Muscle layer of colon (tissue), 2 donors: ENCODE measurements around the gene SPAM1.
"Not testable (repeated sequence)": the region's sequence is repeated elsewhere in the genome, so short reads cannot be mapped to it uniquely, and the experiment has no call there.

Experiments used
- H3K27ac ChIP-seq: one replicate; pipeline ENCODE4 v1.7.0; 2013; ENCODE audit warnings: low read depth, mild to moderate bottlenecking, low read length, moderate library complexity
- H3K27me3 ChIP-seq, 2 donors: one replicate each; pipeline ENCODE4 v1.7.0; 2013; ENCODE audit warnings: low read length in 2 of 2, mild to moderate bottlenecking in 2 of 2; ENCODE audit not compliant: insufficient read depth in 2 of 2, control insufficient read depth in 1 of 2
- H3K36me3 ChIP-seq: one replicate; pipeline ENCODE4 v1.7.0; 2013; ENCODE audit warnings: mild to moderate bottlenecking, low read length; ENCODE audit not compliant: insufficient read depth
- H3K4me1 ChIP-seq: one replicate; pipeline ENCODE4 v1.7.0; 2013; ENCODE audit warnings: mild to moderate bottlenecking, low read length; ENCODE audit not compliant: insufficient read depth
- H3K4me3 ChIP-seq, 2 donors: one replicate each; pipeline ENCODE4 v1.7.0; 2013; ENCODE audit warnings: low read length in 2 of 2, low read depth in 1 of 2, mild to moderate bottlenecking in 1 of 2, moderate library complexity in 1 of 2
- H3K9ac ChIP-seq: one replicate; pipeline ENCODE4 v1.7.0; 2013; ENCODE audit warnings: low read length
- H3K9me3 ChIP-seq: one replicate; pipeline ENCODE4 v1.7.0; 2013; ENCODE audit warnings: mild to moderate bottlenecking, low read length
- donor health status: abdominal sarcoma.
- donor health status: Adenocarcinoma of cecum.

Gene SPAM1, protein sequence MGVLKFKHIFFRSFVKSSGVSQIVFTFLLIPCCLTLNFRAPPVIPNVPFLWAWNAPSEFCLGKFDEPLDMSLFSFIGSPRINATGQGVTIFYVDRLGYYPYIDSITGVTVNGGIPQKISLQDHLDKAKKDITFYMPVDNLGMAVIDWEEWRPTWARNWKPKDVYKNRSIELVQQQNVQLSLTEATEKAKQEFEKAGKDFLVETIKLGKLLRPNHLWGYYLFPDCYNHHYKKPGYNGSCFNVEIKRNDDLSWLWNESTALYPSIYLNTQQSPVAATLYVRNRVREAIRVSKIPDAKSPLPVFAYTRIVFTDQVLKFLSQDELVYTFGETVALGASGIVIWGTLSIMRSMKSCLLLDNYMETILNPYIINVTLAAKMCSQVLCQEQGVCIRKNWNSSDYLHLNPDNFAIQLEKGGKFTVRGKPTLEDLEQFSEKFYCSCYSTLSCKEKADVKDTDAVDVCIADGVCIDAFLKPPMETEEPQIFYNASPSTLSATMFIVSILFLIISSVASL

DNA sequence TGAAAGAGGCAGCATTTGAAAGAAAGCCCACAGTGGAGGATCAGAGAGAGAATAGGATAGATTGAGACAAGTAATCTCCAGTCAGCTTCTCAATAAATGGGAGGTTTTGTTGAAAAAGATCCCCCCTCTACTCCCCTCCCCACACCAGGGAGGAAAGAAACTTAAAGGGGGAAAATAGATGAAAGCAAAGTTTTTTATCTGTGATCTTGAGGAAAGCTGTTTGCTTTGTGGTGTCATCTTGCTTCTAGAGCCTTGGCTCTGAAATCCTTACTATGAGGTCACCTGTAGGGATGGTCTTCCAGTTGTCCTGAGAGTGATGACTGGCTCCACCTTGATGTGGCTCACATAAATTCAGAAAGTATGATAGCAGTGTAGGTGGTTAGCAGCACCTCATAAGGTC is at the start of gene SPAM1:
SPAM1 (plus strand) TSS at position 301 of the 400 bp plus-strand sequence. CDS start 28,330 bp downstream, outside the sequence.
- no peaks in the 10 kb centered on the region for H3K27me3 ChIP-seq
- H3K9ac ChIP-seq, result no peak within 1 kb of the TSS
- no peaks in the 10 kb centered on the region for H3K9me3 ChIP-seq
- H3K36me3 ChIP-seq, result no peaks in the 10 kb centered on the region
- H3K4me1 ChIP-seq, result no peaks in the 10 kb centered on the region
- no peak within 1 kb of the TSS for H3K4me3 ChIP-seq
- H3K27ac ChIP-seq, result no peak within 1 kb of the TSS

DNA sequence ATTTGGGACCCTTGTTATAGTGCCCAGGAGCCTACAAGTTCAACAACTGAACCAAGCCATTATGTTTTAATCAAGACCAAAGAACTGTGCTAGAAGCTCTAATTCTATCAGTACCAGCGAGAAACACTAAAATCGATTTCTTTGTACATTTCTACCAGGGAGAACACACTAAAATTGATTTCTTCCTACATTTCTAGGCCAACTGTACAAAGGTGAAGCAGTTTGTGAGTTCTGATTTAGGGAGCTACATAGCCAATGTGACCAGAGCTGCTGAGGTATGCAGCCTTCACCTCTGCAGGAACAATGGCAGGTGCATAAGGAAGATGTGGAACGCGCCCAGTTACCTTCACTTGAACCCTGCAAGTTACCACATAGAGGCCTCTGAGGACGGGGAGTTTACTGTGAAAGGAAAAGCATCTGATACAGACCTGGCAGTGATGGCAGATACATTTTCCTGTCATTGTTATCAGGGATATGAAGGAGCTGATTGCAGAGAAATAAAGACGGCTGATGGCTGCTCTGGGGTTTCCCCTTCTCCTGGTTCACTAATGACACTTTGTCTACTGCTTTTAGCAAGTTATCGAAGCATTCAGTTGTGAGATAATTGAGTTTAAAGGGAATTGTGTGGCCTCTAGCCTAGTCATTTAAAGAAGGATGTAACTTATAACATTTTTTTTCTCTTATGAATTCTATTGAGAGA is 48.3 kb upstream of the SPAM1 start:
- Histone ChIP-seq H3K27ac (no peak overlapping the region), H3K27me3 (no peaks in the 10 kb centered on the region), H3K36me3 (no peaks in the 10 kb centered on the region), H3K9ac (no peak overlapping the region), H3K4me3 (no peak overlapping the region), H3K4me1 (no peaks in the 10 kb centered on the region), H3K9me3 (no peaks in the 10 kb centered on the region)

DNA sequence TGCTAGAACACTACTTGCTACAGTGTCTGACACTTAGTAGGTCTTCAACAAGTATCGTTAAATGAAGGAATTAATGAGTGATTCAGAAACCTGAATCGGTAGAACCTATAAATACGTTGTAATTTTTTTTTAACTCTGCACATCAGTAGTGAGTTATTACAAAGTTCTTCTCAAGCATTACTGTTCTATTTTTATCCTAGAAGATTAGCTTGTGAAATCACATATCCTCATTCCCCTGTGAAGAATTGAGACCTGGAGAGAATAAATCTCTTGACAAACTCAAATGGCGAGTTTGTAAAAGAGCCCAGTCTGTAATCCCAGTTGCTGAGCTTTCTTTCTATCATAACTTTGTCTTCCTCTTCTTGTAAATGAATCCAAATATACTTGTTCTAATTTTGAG is 45.4 kb upstream of the SPAM1 start:
- H3K4me1 ChIP-seq, result no peaks in the 10 kb centered on the region
- no peaks in the 10 kb centered on the region for H3K9me3 ChIP-seq
- no peak overlapping the region for H3K4me3 ChIP-seq
- H3K27ac ChIP-seq, result no peak overlapping the region
- H3K9ac ChIP-seq, result no peak overlapping the region
- no peaks in the 10 kb centered on the region for H3K27me3 ChIP-seq
- H3K36me3 ChIP-seq, result no peaks in the 10 kb centered on the region

DNA sequence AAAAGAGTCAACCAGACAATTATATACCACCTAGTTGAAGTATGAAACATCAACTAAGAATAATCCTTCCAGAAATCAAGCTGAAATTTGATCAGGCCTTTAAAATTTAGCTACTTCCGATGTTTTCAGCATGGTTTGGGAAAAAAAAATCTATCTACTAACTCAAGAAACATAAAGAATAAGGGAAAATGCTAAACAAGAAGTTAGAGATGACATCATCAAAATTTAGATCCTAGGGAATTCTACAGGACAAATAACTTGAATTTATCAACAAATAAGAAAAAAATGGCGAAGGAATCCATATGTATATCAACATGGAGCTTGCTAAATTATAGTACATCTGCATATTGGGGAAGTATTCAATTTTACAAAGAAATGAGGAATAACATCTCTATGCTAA is 43.7 kb upstream of the SPAM1 start:
- H3K9ac ChIP-seq, result no peak overlapping the region
- H3K36me3 ChIP-seq, result no peaks in the 10 kb centered on the region
- no peaks in the 10 kb centered on the region for H3K27me3 ChIP-seq
- H3K4me1 ChIP-seq, result no peaks in the 10 kb centered on the region
- no peak overlapping the region for H3K4me3 ChIP-seq
- no peaks in the 10 kb centered on the region for H3K9me3 ChIP-seq
- H3K27ac ChIP-seq, result no peak overlapping the region

DNA sequence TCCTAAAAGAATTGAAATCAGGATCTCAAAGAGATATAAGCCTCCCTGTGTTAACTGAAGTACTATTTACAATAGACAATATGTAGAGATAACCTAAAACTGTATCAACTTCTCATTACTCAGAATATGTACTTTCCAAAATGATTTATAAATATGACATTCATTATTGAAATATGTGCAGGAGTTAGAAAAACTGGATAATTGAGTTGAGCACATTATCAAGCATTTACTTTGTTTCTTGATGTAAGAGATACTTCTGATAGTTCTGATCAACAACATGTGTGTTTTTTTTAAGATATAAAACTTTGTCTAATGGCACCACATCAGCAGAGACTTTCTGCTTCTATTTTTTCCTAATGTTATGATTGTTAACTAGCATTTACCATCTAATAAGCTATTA is 41.9 kb upstream of the SPAM1 start:
- Histone ChIP-seq H3K27me3 (no peaks in the 10 kb centered on the region), H3K9ac (no peak overlapping the region), H3K4me3 (no peak overlapping the region), H3K4me1 (no peaks in the 10 kb centered on the region), H3K36me3 (no peaks in the 10 kb centered on the region), H3K9me3 (no peaks in the 10 kb centered on the region), H3K27ac (no peak overlapping the region)

DNA sequence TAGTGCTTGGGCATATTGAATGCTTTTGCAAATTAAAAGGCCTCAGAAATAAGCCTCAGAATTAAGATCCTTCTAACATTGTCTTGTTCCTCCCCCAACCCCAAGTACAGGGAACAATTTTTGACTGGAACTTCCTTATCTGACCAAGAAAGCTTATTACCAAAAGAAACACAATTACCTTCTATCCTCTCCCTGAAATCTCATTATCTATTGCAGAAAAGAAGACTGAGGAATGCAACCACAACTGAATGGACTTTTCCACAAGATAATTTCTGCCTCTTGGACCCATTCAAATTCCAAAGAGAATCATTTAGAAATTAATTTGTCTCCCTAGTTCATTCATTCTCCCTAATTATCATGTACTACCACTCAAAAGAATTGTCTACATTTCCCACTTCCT is 36.8 kb upstream of the SPAM1 start:
- H3K4me3 ChIP-seq, result no peak overlapping the region
- no peak overlapping the region for H3K27ac ChIP-seq
- H3K27me3 ChIP-seq, result no peaks in the 10 kb centered on the region
- H3K4me1 ChIP-seq, result no peaks in the 10 kb centered on the region
- H3K9me3 ChIP-seq, result peaks cover 3% of the 10 kb centered on the region
- no peaks in the 10 kb centered on the region for H3K36me3 ChIP-seq
- no peak overlapping the region for H3K9ac ChIP-seq

DNA sequence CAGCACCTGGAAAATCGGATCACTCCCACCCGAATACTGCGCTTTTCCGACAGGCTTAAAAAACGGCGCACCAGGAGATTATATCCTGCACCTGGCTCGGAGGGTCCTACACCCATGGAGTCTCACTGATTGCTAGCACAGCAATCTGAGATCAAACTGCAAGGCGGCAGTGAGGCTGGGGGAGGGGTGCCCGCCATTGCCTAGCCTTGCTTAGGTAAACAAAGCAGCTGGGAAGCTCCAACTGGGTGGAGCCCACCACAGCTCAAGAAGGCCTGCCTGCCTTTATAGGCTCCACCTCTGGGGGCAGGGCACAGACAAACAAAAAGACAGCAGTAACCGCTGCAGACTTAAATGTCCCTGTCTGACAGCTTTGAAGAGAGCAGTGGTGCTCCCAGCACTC is 30.3 kb upstream of the SPAM1 start:
- H3K9me3 ChIP-seq, H3K4me3 ChIP-seq, H3K36me3 ChIP-seq, H3K27me3 ChIP-seq, H3K9ac ChIP-seq, H3K27ac ChIP-seq, H3K4me1 ChIP-seq: not testable (repeated sequence)

DNA sequence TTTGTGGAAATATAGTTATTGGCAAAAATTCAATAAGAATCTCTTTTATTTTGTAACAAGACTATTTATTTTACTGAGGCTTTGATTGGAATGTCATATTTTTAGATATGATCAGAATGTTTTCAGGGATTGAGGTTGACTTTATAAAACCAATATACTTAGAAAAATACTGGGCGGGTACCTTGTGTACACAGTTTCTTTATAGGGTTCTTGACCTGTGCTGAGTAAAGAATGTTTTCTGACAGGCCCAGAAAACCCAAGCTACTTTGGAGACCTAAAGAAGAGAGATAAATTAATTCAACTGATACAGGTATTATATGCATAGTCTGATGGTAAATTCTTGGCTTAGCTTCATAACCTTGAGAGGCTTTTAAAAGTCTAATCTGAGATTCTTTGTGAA is 23.9 kb upstream of the SPAM1 start:
- Histone ChIP-seq H3K4me3 (no peak overlapping the region), H3K4me1 (no peaks in the 10 kb centered on the region), H3K27me3 (no peaks in the 10 kb centered on the region), H3K9ac (no peak overlapping the region), H3K9me3 (no peaks in the 10 kb centered on the region), H3K36me3 (no peaks in the 10 kb centered on the region), H3K27ac (no peak overlapping the region)

DNA sequence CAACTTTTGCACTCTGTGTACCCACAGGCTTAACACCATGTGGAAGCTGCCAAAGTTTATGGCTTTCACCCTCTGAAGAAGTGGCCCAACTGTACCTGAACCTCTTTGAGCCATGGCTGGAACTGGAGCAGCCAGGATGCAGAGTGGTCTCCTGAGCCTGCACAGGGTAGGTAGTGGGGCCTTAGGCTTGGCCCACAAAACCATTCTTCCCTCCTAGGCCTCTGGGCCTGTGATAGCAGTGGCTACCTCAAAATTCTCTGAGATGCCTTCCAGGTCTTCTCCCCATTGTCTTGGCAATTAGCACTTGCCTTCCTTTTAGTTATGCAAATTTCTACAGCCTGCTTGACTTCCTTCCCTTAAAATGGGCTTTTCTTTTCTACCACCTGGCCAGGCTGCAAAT is 19.3 kb upstream of the SPAM1 start:
- Histone ChIP-seq H3K4me3 (no peak overlapping the region), H3K4me1 (no peaks in the 10 kb centered on the region), H3K9me3 (no peaks in the 10 kb centered on the region), H3K27me3 (no peaks in the 10 kb centered on the region), H3K9ac (no peak overlapping the region), H3K36me3 (no peaks in the 10 kb centered on the region), H3K27ac (no peak overlapping the region)

DNA sequence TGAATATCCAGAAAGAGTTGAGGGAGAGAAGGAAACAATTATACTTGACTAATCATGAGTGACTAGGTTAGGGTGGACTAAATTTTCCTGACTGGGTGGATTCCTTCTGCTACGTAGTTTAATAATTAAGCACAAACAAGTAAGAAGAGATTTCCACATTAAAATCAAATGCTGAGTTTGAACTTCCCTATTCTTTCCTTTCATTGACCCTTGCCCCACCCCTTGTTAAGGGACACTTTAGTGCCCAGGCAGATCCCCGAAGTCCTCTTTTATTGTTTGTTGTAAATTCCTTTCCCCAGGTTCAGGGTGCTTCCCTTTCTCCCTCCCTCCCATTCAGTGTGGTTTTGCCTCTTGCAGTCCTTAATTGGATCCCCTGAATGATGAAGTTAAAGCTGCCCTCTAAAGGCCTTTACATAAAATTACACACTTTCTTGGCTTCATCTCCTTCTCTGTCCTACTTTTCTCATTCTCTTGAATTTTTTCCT is 8.8 kb upstream of the SPAM1 start:
- Histone ChIP-seq H3K4me1 (no peaks in the 10 kb centered on the region), H3K4me3 (no peak overlapping the region), H3K27ac (no peak overlapping the region), H3K9me3 (no peaks in the 10 kb centered on the region), H3K36me3 (no peaks in the 10 kb centered on the region), H3K9ac (no peak overlapping the region), H3K27me3 (no peaks in the 10 kb centered on the region)

DNA sequence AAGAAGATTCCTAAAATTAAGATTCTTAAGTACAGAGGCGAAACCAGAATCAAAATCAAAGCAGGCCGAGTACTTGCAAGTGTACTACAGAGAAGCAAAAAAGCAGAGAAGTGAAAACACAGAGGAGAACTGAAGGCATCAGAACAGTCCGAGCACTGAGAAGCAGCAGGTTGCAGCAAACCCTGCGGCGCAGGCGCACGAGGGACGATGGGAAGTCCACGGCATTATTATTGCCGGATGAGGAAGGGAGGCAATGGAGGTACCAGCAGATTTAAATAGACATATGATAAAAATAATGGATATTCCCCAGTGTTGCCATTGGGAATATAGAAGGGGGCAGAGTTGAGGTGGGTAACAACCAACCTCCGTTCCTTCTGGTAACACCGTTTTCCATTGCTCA is 7.2 kb upstream of the SPAM1 start:
- Histone ChIP-seq H3K9me3 (no peaks in the 10 kb centered on the region), H3K4me3 (no peak overlapping the region), H3K27ac (no peak overlapping the region), H3K27me3 (no peaks in the 10 kb centered on the region), H3K4me1 (no peaks in the 10 kb centered on the region), H3K9ac (no peak overlapping the region), H3K36me3 (no peaks in the 10 kb centered on the region)
